ENCODE measurements around the gene SLC43A2. TPM values are rescaled to one million over a fixed set of nuclear protein-coding genes. Genes with fewer than 3 reads are reported as not detected.
A peak's percentile ranks its signal among the peaks of the same experiment; 100 is the strongest.

SLC43A2 gene
- total RNA-seq, 4 donors from 2014 or later = 7.1 to 20.0 (median 13.7) TPM

DNA sequence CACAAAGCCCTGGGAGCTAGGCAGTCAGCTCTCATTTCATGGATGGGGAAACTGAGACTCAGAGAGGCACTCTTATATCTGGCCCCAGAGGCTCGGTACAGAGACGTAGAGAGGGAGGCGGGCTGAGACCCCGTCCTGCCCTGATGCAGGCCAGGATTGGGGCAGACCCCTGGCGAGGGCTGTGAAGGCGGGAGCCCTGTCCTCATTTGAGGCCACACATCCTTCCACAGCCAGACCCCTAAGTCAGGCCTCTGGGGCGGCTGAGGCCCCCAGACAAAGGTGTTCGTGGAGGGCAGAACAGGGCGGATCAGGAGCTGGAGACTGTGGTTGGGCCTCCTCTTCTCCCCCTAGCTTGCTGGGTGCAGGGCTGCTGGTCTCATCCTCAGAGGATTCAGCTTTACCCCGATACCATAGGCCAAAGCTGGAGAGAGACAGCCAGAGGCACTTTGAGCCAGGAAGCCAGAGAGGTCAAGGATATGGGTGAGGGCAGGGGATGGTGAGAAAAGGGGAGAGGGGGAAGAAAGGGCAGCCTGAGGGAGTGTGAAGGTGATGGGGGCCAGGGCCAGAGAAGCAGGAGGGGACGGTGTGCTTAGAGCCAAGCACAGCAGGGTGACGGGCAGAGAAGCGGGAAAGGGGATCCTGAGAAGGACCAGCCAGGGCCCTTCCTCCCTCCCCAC, 17.7 kb upstream of the SLC43A2 start:
- no peaks in the 10 kb centered on the region for H3K9me3 ChIP-seq
- peak overlapping the region; percentile 91 to 100 (median 97) for H3K27ac ChIP-seq (replicated peaks in 1 of 4)
- peaks cover 50 to 78% (median 75%) of the 10 kb centered on the region in 4 donors for H3K4me1 ChIP-seq
- no peak for DNase-seq (ENCODE audit: extremely low spot score)
- H3K36me3 ChIP-seq = peaks cover 9 to 18% (median 12%) of the 10 kb centered on the region in 4 donors
- TF ChIP-seq POLR2A (IDR thresholded peaks at IDR 0.05; ENCODE audit: low read depth) = no peak
- TF ChIP-seq POLR2AphosphoS5 (IDR thresholded peaks at IDR 0.05) = no peak
- TF ChIP-seq, protein P1, sequence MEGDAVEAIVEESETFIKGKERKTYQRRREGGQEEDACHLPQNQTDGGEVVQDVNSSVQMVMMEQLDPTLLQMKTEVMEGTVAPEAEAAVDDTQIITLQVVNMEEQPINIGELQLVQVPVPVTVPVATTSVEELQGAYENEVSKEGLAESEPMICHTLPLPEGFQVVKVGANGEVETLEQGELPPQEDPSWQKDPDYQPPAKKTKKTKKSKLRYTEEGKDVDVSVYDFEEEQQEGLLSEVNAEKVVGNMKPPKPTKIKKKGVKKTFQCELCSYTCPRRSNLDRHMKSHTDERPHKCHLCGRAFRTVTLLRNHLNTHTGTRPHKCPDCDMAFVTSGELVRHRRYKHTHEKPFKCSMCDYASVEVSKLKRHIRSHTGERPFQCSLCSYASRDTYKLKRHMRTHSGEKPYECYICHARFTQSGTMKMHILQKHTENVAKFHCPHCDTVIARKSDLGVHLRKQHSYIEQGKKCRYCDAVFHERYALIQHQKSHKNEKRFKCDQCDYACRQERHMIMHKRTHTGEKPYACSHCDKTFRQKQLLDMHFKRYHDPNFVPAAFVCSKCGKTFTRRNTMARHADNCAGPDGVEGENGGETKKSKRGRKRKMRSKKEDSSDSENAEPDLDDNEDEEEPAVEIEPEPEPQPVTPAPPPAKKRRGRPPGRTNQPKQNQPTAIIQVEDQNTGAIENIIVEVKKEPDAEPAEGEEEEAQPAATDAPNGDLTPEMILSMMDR (IDR thresholded peaks at IDR 0.05) = no peak
- no peak for TF ChIP-seq EP300 (IDR thresholded peaks at IDR 0.05)
- intact Hi-C loops (cut with DNase I) = loop anchor here (5.0 kb wide), 1 partner anchor 69 kb away; no protein-coding TSS in a partner anchor
- 80% methylated on average over 8 of the region's 13 CpGs for WGBS
- peak overlapping the region in 1 of 4 donors; percentile 43 for H3K4me3 ChIP-seq
- H3K27me3 ChIP-seq = peaks cover 0 to 3% (median 0%) of the 10 kb centered on the region in 4 donors

DNA sequence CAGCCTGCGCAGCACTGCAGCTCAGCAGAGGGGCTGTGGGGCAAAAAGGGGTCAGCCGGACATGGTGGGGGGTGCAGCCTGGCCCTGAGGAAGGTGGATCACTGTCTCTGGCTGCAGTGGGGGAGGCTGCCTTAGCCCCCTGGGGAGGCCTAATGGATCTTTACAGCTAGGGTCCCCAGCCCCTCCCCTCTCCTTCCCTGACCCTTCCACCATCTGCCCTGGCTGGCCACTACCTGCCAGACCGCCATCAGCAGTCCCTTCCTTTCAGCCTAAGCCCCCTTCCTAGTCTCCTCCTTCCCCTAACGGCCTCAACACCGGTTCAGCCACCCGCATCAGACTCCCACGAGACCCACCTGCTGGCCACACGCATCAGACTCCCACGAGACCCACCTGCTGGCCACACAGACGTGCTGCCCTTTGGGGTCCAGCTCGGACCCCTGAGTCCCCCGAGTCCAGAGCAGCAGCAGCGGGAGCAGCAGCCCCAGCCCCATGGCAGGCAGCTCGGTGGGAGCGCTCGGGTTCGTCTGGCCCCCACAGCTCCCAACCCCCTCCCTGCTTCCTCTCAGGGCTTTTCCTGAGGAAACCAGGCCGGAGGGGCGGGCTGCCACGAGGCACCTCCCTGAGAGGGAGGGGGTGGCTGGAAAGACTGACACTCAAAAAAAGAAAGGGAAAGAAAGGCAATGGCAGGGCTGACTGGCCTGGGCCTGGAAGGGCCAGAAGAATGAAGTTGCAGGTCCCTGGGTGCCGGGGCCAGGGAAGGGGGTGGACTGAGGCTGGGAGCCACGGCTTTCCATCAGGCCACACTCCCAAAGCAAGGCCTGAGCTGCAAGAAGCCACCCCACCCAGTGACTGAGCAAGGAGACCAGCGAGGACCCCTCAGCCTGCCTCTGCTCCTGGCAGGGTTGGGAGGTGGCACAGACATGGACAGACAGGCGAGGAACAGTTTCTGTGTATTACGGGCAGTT, 16.9 kb upstream of the SLC43A2 start, which contains the start of gene SCARF1:
Gene SCARF1 (minus strand): TSS at position 526 of the 965 bp plus-strand sequence. CDS start 35 bp downstream, at position 491.
- Histone ChIP-seq H3K27me3 (peaks cover 0 to 3% (median 0%) of the 10 kb centered on the region in 4 donors), H3K9me3 (no peaks in the 10 kb centered on the region), H3K4me1 (peaks cover 44 to 71% (median 68%) of the 10 kb centered on the region in 4 donors), H3K27ac (replicated peaks in 1 of 4) (peak within 1 kb of the TSS; percentile 91 to 100 (median 97)), H3K4me3 (peak within 1 kb of the TSS; percentile 43 to 58 (median 55)), H3K36me3 (peaks cover under 1 to 9% (median 4%) of the 10 kb centered on the region in 4 donors)
- WGBS = 78% methylated on average over 17 of the region's 25 CpGs
- DNase-seq (ENCODE audit: extremely low spot score) = no peak
- intact Hi-C loops (cut with DNase I) = loop anchor here (5.0 kb wide), 1 partner anchor 68 kb away; no protein-coding TSS in a partner anchor
- TF ChIP-seq, protein P1 (IDR thresholded peaks at IDR 0.05) = no peak
- TF ChIP-seq POLR2AphosphoS5 (IDR thresholded peaks at IDR 0.05) = peak; percentile 73 to 77

DNA sequence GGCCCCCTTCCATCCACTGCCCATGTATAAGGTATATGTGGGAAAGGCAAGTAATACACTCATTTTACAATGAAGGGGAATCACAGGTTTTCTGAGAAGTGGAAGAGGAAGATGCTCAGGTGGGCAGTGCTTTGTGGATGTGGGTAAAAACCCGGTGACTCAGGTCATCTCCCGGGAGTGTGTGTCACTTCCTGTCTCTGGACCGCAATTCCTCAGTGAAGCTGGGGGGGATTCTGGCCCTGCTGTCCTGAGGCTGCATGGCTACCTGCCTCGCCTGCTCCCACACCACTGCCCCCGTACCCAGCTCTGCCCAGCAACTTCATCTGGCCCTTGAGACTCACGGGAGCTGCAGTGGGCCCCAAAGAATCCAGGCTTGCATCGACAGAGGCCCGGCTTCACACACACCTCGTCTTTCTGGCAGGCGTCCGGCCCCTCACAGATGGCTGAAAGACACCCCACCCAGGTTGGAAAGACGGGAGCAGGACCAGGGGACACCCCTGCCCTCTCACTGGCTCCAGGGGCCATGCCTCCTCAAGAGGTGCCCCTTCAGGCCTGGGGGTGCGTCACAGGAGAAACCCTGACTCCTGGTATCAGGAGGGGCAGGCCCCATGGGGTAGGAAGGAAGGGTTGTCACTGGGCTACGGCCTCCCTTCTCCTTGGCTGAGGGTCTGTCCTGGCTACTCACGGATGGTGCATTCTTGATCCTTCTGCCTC, 16.0 kb upstream of the SLC43A2 start:
- Histone ChIP-seq H3K27ac (replicated peaks in 1 of 4) (peak overlapping the region; percentile 91 to 100 (median 97)), H3K9me3 (no peaks in the 10 kb centered on the region), H3K36me3 (peaks cover 0 to 8% (median 0%) of the 10 kb centered on the region in 4 donors), H3K4me1 (peaks cover 38 to 63% (median 60%) of the 10 kb centered on the region in 4 donors), H3K27me3 (peaks cover 0 to 3% (median 0%) of the 10 kb centered on the region in 4 donors), H3K4me3 (peak overlapping the region; percentile 43 to 58 (median 55))
- DNase-seq (ENCODE audit: extremely low spot score) = no peak
- TF ChIP-seq POLR2A (IDR thresholded peaks at IDR 0.05; ENCODE audit: low read depth) (no peak), EP300 (IDR thresholded peaks at IDR 0.05) (no peak), POLR2AphosphoS5 (IDR thresholded peaks at IDR 0.05) (peak in 1 of 2 donors; percentile 7)
- TF ChIP-seq, protein P1 (IDR thresholded peaks at IDR 0.05) = no peak
- intact Hi-C loops (cut with DNase I) = loop anchor here (5.0 kb wide), 1 partner anchor 67 kb away; no protein-coding TSS in a partner anchor
- WGBS = 63% methylated on average over 7 of the region's 15 CpGs

DNA sequence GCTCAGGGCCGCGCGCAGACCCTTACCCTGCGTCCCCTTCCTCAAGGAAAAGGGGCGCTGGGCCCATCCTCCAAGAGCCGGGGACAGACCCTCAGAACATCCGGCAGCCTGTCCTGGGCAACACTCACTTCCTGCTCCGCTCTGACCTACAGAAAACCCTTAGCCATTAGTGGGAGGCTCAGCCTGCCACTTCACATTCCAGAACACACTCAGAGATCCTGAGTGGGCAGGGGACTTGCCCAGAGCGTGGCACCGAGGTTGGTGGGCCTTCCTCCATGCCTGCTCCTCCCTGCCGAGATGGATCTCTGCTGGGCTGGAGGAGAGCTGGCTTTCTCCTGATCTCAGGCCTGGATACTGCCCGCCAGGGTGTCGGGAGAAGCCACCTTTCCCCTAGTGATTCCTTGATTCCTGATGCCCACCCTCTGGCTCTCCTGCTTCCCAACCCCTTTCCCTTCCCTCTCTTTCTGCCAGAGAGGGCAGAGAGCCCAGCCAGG, 15.4 kb upstream of the SLC43A2 start:
- TF ChIP-seq POLR2A (IDR thresholded peaks at IDR 0.05; ENCODE audit: low read depth) = no peak
- no peak for TF ChIP-seq POLR2AphosphoS5 (IDR thresholded peaks at IDR 0.05)
- TF ChIP-seq EP300 (IDR thresholded peaks at IDR 0.05) = no peak
- TF ChIP-seq, protein P1 (IDR thresholded peaks at IDR 0.05) = no peak
- Histone ChIP-seq H3K27me3 (no peaks in the 10 kb centered on the region), H3K27ac (replicated peaks in 1 of 4) (peak overlapping the region; percentile 91 to 100 (median 97)), H3K36me3 (peaks cover 0 to 14% (median 0%) of the 10 kb centered on the region in 4 donors), H3K9me3 (no peaks in the 10 kb centered on the region), H3K4me1 (peaks cover 38 to 61% (median 59%) of the 10 kb centered on the region in 4 donors), H3K4me3 (peak overlapping the region; percentile 53 to 58 (median 56))
- DNase-seq (ENCODE audit: extremely low spot score) = no peak
- 47% methylated on average over 4 of the region's 13 CpGs for WGBS
- intact Hi-C loops (cut with DNase I) = no loop called here

Measured in esophagus muscularis mucosa (tissue), 4 donors.